HepG2 (cell line): ENCODE data around the gene MAP2K6. TPM values are rescaled to one million over a fixed set of nuclear protein-coding genes. Genes with fewer than 3 reads are reported as not detected.

ENCODE experiments used
- ATAC-seq: fragments of 200-7000 bp; cut with Tn5 transposase; 3 replicates; pipeline ENCODE4 v1.9.1; 2020; ENCODE audit warnings: mild to moderate bottlenecking, moderate library complexity
- BruUV-seq: library from RNA; stranded (reverse); fragments of 400-500 nt; replicated peaks from 2 replicates; lab custom pipeline; 2021; lab: Mats Ljungman, UMichigan
- CTCF ChIA-PET: fragments of 300-600 bp; formaldehyde crosslinking; extraction: SDS; loops from one replicate; lab custom pipeline; 2021; ENCODE audit warnings: low total read pairs, inconsistent platforms, low intra/inter-chr PET ratio; lab: Yijun Ruan, JAX
- POLR2A ChIA-PET: fragments of 350-600 bp; sonication (Branson Sonifier 250); formaldehyde crosslinking; loops from one replicate; lab custom pipeline; 2020; ENCODE audit warnings: antibody characterized with exemption, inconsistent platforms; lab: Yijun Ruan, JAX
- DNase-seq: peaks from one replicate; pipeline ENCODE4 v3.0.0-alpha.2; 2015; ENCODE audit warnings: low spot score
- FAIRE-seq: peaks from 3 replicates; lab custom pipeline; 2011; peaks lifted over from hg19 to GRCh38; lab: Jason Lieb, UNC
- H2AFZ ChIP-seq: one replicate; pipeline ENCODE4 v1.6.1; 2011; ENCODE audit warnings: low read length, inconsistent platforms
- H3K27ac ChIP-seq: fragments of 300-600 bp; 3 replicates; pipeline ENCODE4 v1.8.0; 2011; ENCODE audit warnings: mixed run types, mild to moderate bottlenecking, mixed read lengths, low read length, inconsistent platforms; ENCODE audit not compliant: insufficient read depth; ENCODE audit errors: extremely low read length
- H3K27me3 ChIP-seq, 2 experiments: fragments of 200-600 bp in 1 of 2; 2 replicates in 1 of 2; 3 replicates in 1 of 2; pipeline versions ENCODE4 v1.6.0 to v1.8.0; 2011; ENCODE audit warnings: low read length in 2 of 2, mild to moderate bottlenecking in 2 of 2, moderate library complexity in 2 of 2, inconsistent platforms in 1 of 2; ENCODE audit not compliant: insufficient read depth in 2 of 2, control insufficient read depth in 1 of 2
- H3K36me3 ChIP-seq, 2 experiments: fragments of 200-600 bp in 1 of 2; replicated peaks in 1 of 2; 2 replicates in 1 of 2; 3 replicates in 1 of 2; pipeline versions ENCODE4 v1.5.1 to v1.8.0; 2011; ENCODE audit warnings: low read length in 2 of 2, inconsistent platforms in 1 of 2; ENCODE audit not compliant: insufficient read depth in 2 of 2, control insufficient read depth in 1 of 2
- H3K4me1 ChIP-seq: 2 replicates; pipeline ENCODE4 v1.5.1; 2012; ENCODE audit warnings: low read length, inconsistent platforms; ENCODE audit not compliant: insufficient read depth
- H3K4me2 ChIP-seq: 2 replicates; pipeline ENCODE4 v1.6.0; 2011; ENCODE audit warnings: low read depth, low read length, inconsistent platforms
- H3K4me3 ChIP-seq, 3 experiments: fragments of 200-600 bp in 1 of 3; sonication (generic), shearing (Covaris generic) in 1 of 3; replicated peaks in 1 of 3; 2 replicates each; pipeline ENCODE4 v1.5.1; 2011 to 2016; ENCODE audit warnings: low read length in 3 of 3, inconsistent platforms in 2 of 3, low read depth in 2 of 3, mild to moderate bottlenecking in 2 of 3, control low read depth in 1 of 3, mixed read lengths in 1 of 3; ENCODE audit not compliant: insufficient read depth in 1 of 3
- H3K79me2 ChIP-seq: one replicate; pipeline ENCODE4 v1.6.1; 2011; ENCODE audit warnings: low read length, inconsistent platforms; ENCODE audit not compliant: insufficient read depth
- H3K9ac ChIP-seq: 2 replicates; pipeline ENCODE4 v1.6.0; 2011; ENCODE audit warnings: mild to moderate bottlenecking, low read depth, low read length, inconsistent platforms; ENCODE audit not compliant: insufficient read depth
- H3K9me3 ChIP-seq: 2 replicates; pipeline ENCODE4 v1.5.1; 2012; ENCODE audit warnings: mild to moderate bottlenecking, low read length
- H4K20me1 ChIP-seq: 2 replicates; pipeline ENCODE4 v1.6.0; 2011; ENCODE audit warnings: inconsistent platforms, mild to moderate bottlenecking, low read length, moderate library complexity; ENCODE audit not compliant: insufficient read depth
- HNF4A ChIP-seq: sonication (generic); formaldehyde crosslinking; IDR thresholded peaks from 2 replicates; pipeline ENCODE4 v1.4.0; 2020; ENCODE audit warnings: missing genetic modification reagents
- THYN1 ChIP-seq: sonication (generic); formaldehyde crosslinking; IDR thresholded peaks from 2 replicates; pipeline ENCODE4 v1.8.1; 2023; ENCODE audit warnings: low read depth, mild to moderate bottlenecking, moderate library complexity, missing genetic modification reagents, borderline replicate concordance
- ZNF776 ChIP-seq: sonication (generic); formaldehyde crosslinking; IDR thresholded peaks from 2 replicates; pipeline ENCODE4 v1.4.0; 2020; ENCODE audit warnings: mild to moderate bottlenecking, missing genetic modification reagents
- WGBS: methylation state at CpG from one replicate; pipeline ENCODE4 v1.1.6; 2017; ENCODE audit warnings: low lambda C conversion rate; 5-methylcytosine and 5-hydroxymethylcytosine counted together
- in situ Hi-C: cut with HindIII; loops from 2 replicates; pipeline ENCODE4 v1.10.0; 2017; ENCODE audit warnings: low pct_unique_long_range_greater_than_20kb; ENCODE audit not compliant: extremely low pct_ligation_motif_present
- intact Hi-C: fragments of 100-400 bp; cut with micrococcal nuclease; formaldehyde crosslinking; loops from one replicate; pipeline ENCODE4 v1.10.0; 2022; ENCODE audit not compliant: unreplicated experiment
- polyA plus RNA-seq, 8 experiments: library from polyadenylated mRNA; depleted of rRNA in 3 of 8; stranded (reverse) in 7 of 8; unstranded in 1 of 8; fragments of >200 nt; fragmentation: Illumina TruSeq in 4 of 8; extraction: Trizol in 4 of 8; gene quantifications; 2 replicates each; pipeline versions ENCODE4 v1.2.1 to v1.2.3, GENCODE V29; 2011 to 2016; ENCODE audit warnings: low read depth in 4 of 8, missing spikeins in 1 of 8, mixed read lengths in 1 of 8; ENCODE audit not compliant: insufficient read depth in 1 of 8
- total RNA-seq, 5 experiments: library from RNA; depleted of rRNA; stranded (reverse); fragments of >200 nt; fragmentation: Illumina TruSeq; extraction: Trizol; gene quantifications; 2 replicates each; pipeline ENCODE4 v1.2.3, GENCODE V29; 2016; ENCODE audit warnings: low read depth in 1 of 5
- TF ChIP-seq, protein P1 (sequence below): sonication (generic); formaldehyde crosslinking; IDR thresholded peaks from 2 replicates; pipeline ENCODE4 v1.4.0; 2020; ENCODE audit warnings: mild to moderate bottlenecking, missing genetic modification reagents

MAP2K6 gene
- total and polyA plus RNA-seq, 2 of the 13 experiments (the other 11 are each of a cell fraction or from before 2014, with no cell fraction given), result 5.1 to 33.6 TPM

DNA sequence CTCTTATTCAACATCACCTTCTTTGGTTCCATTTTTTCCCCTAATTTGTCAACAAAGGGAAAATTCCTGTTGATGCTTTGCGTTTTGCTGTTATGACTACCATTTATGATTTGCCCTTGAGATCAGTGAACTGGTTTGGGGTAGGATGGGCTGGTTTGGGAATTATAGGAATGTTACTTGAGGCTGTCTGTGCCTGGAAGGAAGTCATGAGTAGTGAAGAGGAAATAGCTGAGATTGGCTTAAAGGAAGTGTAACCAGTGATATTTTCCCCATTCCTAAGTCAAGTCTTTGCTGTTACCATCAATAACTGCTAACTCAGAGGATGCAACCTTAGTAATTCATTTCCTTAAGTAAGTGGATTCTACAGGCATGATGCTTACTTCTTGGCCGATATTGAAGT is 179.2 kb downstream of the MAP2K6 start:
- CTCF ChIA-PET, result no interaction called here
- H2AFZ ChIP-seq, result no peak overlapping the region

More for the DNA sequence above, 179.2 kb downstream of the MAP2K6 start:
- H3K27me3 ChIP-seq, result peaks cover 0 to 6% of the 10 kb centered on the region in 2 experiments; a peak in 1 of 5 replicates
- FAIRE-seq (no peak), ATAC-seq (no peak), DNase-seq (no peak)
- H3K4me3 ChIP-seq, result no peak overlapping the region
- in situ Hi-C loops (no loop called here), intact Hi-C loops (no loop called here)
- no peaks in the 10 kb centered on the region for H3K9me3 ChIP-seq
- POLR2A ChIA-PET, result no interaction called here
- H3K27ac ChIP-seq, result no peak overlapping the region
- H3K36me3 ChIP-seq, result no peaks in the 10 kb centered on the region
- 3% methylated on average over 2 of the region's 2 CpGs for WGBS
- BruUV-seq, result no TSS peak
- no peak overlapping the region for H3K9ac ChIP-seq
- TF ChIP-seq, protein P1, sequence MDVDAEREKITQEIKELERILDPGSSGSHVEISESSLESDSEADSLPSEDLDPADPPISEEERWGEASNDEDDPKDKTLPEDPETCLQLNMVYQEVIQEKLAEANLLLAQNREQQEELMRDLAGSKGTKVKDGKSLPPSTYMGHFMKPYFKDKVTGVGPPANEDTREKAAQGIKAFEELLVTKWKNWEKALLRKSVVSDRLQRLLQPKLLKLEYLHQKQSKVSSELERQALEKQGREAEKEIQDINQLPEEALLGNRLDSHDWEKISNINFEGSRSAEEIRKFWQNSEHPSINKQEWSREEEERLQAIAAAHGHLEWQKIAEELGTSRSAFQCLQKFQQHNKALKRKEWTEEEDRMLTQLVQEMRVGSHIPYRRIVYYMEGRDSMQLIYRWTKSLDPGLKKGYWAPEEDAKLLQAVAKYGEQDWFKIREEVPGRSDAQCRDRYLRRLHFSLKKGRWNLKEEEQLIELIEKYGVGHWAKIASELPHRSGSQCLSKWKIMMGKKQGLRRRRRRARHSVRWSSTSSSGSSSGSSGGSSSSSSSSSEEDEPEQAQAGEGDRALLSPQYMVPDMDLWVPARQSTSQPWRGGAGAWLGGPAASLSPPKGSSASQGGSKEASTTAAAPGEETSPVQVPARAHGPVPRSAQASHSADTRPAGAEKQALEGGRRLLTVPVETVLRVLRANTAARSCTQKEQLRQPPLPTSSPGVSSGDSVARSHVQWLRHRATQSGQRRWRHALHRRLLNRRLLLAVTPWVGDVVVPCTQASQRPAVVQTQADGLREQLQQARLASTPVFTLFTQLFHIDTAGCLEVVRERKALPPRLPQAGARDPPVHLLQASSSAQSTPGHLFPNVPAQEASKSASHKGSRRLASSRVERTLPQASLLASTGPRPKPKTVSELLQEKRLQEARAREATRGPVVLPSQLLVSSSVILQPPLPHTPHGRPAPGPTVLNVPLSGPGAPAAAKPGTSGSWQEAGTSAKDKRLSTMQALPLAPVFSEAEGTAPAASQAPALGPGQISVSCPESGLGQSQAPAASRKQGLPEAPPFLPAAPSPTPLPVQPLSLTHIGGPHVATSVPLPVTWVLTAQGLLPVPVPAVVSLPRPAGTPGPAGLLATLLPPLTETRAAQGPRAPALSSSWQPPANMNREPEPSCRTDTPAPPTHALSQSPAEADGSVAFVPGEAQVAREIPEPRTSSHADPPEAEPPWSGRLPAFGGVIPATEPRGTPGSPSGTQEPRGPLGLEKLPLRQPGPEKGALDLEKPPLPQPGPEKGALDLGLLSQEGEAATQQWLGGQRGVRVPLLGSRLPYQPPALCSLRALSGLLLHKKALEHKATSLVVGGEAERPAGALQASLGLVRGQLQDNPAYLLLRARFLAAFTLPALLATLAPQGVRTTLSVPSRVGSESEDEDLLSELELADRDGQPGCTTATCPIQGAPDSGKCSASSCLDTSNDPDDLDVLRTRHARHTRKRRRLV (CRISPR knock-in tag), result no peak
- TF ChIP-seq ZNF776, result no peak
- TF ChIP-seq THYN1, result no peak
- TF ChIP-seq HNF4A (CRISPR knock-in tag), result no peak
- H3K4me1 ChIP-seq, result no peaks in the 10 kb centered on the region
- no peak overlapping the region for H3K4me2 ChIP-seq
- no peaks in the 10 kb centered on the region for H3K79me2 ChIP-seq
- H4K20me1 ChIP-seq, result no peaks in the 10 kb centered on the region
